ENCODE data around the gene ARPC5L. TPM values are rescaled to one million over a fixed set of nuclear protein-coding genes. Genes with fewer than 3 reads are reported as not detected.
"Not testable (repeated sequence)": the region's sequence is repeated elsewhere in the genome, so short reads cannot be mapped to it uniquely, and the experiment has no call there.

The ARPC5L gene
- polyA plus RNA-seq, 4 donors, result 24.1 to 41.3 (median 36.4) TPM

DNA sequence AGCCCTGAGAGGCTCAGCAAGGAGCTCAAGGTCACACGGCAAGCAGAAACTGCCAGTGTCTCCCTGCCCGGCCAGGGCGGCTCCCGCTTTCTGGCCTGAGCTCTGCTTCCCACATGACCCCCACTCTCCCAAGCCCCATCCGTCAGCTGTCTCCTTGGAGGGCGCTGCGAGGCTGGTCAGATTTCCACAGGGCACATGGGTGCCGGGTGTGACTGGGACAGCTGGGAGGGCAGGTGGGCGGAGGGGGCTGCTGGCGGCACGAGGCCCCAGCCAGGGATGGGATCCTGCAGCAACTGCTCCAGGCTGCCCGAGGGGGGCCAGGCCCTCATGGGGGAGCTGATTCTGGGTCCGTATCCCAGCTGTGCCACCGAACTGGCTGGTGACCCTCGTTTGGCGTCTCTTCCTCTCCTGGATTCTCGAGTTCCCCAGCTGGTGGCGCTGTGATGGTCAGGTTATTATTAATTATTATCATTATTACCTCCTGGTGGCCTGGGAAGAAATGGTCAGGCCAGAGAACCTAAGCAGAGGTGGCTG lies 21.6 kb upstream of the ARPC5L start:
- DNase-seq (ENCODE audit: low read depth in 4 of 4, low spot score in 3 of 4), result no peak

DNA sequence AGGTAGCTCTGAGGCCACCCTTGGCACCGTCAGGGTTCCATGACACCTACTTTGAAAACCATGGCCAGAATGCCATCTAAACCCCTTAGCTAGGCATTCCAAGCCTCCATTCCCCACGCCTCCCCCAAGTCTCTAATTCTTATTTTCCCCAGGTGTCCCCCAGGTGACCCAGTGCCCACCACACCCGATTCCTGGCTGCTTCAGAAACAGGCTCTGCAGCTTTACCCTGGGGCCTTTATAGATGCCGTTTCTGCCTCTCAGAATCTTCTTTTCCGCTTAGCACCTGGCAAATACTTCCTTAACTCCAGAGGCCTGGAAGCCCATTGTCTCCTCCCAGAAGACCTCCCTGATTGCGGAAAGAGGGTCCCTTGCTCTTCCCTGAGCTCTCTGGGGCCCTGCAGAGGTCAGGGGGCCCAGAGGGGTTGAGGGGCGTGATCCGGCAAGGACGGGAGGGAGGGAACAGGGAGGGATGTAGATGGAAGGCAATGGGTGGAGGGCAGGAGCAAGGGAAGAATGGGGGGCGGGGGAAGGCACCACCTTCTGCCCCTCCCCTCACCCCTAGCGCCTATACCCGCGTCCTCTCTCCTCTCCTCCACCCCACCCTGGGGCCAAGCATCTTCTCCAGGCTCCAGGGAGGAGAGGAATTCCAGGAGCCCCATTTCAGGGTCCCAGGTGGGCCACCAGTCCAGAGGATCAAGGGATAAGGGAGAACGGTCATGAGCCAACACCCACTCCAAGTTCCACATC lies 20.7 kb upstream of the ARPC5L start:
- DNase-seq (ENCODE audit: low read depth in 4 of 4, low spot score in 3 of 4), result no peak

DNA sequence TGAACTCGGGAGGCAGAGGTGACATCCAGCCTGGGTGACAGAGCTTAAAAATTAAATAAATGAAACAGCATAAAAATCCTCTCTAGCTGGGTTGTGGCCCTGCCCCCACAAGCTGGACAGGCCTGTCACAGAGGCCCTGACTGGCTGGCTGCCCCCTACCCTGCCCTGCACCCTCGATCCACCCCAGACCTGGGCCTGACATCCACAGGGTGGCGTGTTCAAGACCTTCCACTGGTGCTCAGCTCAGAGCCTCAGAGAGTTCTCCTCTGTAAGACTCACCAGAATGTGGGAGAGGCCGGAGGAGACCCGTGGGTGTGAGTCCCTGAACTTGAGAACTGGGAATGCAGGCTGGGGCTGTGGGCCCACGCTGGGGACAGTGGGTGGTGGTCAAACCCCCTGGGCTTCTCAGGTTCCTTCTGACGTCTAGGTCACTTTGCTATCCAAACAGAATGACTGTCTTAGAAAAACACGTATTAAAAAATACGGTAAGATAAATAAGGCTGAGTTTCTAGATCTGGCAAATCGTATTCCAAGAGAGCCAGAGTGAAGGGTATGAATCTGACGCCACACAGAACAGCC lies 18.4 kb upstream of the ARPC5L start:
- DNase-seq (ENCODE audit: low read depth in 4 of 4, low spot score in 3 of 4), result no peak

DNA sequence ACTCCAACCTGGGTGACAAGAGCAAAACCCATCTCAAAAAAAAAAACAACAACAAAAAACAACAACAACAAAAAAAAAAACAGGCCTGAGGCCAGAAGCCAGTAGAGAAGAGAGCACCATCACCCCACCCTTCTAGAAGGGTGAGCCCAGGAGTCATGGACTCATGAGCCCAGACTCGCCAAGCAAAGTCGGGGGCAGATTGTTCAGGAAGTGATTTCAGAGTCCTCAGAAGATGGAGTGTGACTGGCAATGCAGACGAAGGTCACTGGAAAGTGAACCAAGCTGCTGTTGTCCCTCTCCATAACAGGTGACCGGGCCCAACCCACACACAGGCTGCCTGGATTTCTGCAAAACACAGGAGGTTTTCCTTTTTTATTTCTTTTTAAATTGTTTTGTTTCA lies 17.6 kb upstream of the ARPC5L start:
- no peak for DNase-seq (ENCODE audit: low read depth in 4 of 4, low spot score in 3 of 4)

GRCh38 chr9:124846467-124846866 lies 15.5 kb upstream of the ARPC5L start:
- DNase-seq (ENCODE audit: low read depth in 4 of 4, low spot score in 3 of 4), result not testable (repeated sequence)

DNA sequence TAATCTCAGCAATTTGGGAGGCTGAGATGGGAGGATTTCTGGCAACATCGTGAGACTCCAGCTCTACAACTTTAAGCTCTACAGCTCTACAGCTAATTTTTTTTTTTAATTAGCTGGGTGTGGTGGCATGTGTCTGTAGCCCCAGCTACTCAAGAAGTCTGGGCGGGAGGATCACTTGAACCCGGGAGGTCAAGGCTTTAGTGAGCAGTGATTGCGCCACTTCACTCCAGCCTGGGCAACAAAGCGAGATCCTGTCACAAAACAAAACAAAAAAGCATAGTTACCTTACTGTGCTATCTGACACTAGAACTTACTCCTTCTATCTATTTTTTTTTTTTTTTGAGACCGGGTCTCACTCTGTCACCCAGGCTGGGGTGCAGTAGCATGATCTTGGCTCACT lies 15.0 kb upstream of the ARPC5L start:
- no peak for DNase-seq (ENCODE audit: low read depth in 4 of 4, low spot score in 3 of 4)

- DNase-seq (ENCODE audit: low read depth in 4 of 4, low spot score in 3 of 4), result no peak
Measured at GRCh38 chr9:124849801-124850200, 12.1 kb upstream of the ARPC5L start.

GRCh38 chr9:124852121-124852828 lies 9.7 kb upstream of the ARPC5L start:
- DNase-seq (ENCODE audit: low read depth in 4 of 4, low spot score in 3 of 4), result no peak

DNA sequence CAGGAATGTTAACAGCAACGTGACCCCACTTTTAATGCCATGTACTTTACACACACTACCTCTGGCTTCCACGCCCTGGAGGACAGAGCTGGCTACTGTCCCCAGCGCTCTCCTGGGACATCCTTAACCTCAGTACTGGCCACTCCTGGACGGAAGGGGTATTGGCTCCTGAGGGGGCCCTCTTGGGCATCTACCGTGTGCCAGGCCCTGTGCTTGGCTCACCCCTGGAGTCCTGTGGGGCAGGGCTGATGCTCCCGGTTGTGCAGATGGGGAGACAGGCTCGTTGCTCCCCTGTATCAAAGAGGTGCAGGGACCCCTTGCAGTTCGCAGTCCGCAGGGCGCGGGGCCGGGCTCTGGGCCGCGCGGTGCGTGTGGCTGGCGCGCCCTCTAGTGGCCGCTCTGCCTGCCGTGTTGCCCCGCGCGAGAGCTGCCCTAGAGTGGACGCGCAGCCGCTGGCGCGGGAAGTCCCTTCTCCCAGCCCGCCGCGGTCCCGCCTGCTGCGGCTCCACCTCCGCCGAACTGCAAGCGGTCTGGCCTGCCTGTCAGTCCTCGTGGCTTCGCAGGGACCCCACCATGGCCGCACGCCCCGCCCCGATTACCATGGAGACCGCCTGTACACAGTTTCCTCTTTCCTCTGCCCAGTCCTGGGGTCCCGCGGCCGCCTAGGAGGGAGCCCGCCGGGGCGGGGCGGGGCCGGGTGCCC lies 8.9 kb upstream of the ARPC5L start, which contains the start of gene WDR38:
Gene WDR38, plus strand, starts transcription at position 632 of the 703 bp plus-strand sequence. CDS start 72 bp downstream, outside the sequence.
- peak in 1 of 4 donors; percentile 29 for DNase-seq (ENCODE audit: low read depth in 4 of 4, low spot score in 3 of 4)

GRCh38 chr9:124853605-124854143 lies 8.3 kb upstream of the ARPC5L start:
- DNase-seq (ENCODE audit: low read depth in 4 of 4, low spot score in 3 of 4), result no peak

GRCh38 chr9:124854161-124854560 lies 7.8 kb upstream of the ARPC5L start:
- DNase-seq (ENCODE audit: low read depth in 4 of 4, low spot score in 3 of 4), result no peak

DNA sequence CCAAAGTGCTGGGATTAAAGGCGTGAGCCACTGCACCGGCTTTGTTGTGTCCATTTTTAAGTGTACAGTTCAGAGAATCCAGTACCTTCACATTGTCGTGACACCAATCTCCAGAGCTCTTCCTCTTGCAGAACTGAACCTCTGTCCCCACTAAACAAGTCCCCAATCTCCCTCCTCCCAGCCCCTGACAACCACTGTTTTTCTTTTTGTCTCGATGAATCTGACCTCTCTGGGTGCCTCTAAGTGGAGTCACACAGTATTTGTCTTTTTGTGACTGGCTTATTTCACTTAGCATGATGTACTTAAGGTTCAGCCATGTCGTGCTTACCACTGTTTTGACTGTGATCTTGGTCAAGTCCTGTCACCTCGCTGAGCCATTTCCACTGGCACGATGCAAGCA lies 7.1 kb upstream of the ARPC5L start:
- no peak for DNase-seq (ENCODE audit: low read depth in 4 of 4, low spot score in 3 of 4)

GRCh38 chr9:124855566-124855943 lies 6.4 kb upstream of the ARPC5L start:
- DNase-seq (ENCODE audit: low read depth in 4 of 4, low spot score in 3 of 4), result no peak

- no peak for DNase-seq (ENCODE audit: low read depth in 4 of 4, low spot score in 3 of 4)
Measured at GRCh38 chr9:124855944-124856765, 5.8 kb upstream of the ARPC5L start.

- DNase-seq (ENCODE audit: low read depth in 4 of 4, low spot score in 3 of 4), result no peak
Measured at GRCh38 chr9:124857533-124858162, 4.3 kb upstream of the ARPC5L start.

DNA sequence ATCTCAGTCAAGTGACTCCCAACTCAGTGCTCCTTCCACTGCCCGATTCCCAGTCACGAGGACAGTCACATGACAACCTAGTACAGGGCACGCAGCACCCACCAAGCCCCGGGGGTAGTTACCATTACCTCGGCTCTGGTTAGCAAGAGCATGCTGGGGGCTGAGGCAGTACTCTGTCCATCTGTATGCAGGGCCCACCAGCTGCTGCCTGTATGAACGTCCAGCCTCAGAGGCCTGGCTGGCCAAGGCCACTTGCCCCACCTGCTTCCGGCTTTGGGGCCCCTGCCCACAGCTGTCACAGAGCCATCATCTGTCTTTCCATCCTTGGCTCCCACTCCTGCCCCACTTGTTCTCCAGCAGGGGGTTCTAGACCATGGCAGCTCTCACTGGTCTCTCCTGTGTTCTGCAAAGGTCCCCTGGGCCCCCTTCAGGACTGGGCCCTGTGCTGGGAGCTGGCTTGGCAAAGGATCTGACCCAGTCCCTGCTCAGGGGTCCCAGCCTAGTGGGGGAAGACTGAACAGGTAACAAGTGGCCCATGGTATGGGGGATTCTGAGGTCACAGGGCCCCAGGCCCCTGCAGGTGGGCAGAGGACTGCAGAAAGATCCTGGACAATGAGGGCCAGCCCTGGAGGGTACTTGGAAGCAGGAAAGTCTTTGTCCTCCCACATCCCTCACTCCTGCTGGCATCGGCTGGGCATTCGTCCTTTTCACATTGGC lies 3.4 kb upstream of the ARPC5L start:
- DNase-seq (ENCODE audit: low read depth in 4 of 4, low spot score in 3 of 4), result no peak

- DNase-seq (ENCODE audit: low read depth in 4 of 4, low spot score in 3 of 4), result no peak
Measured at GRCh38 chr9:124859803-124860581, 1.9 kb upstream of the ARPC5L start.
